Islet precursor cell (in vitro differentiated cells): ENCODE results near the gene TMEM106B.

Experiments used
- DNase-seq: peaks from one replicate; pipeline ENCODE4 v3.0.0-alpha.2; 2018

TMEM106B gene

GRCh38 chr7:12229046-12229445, 18.0 kb downstream of the TMEM106B start:
- no peak for DNase-seq

GRCh38 chr7:12231097-12231496, 20.0 kb downstream of the TMEM106B start:
- DNase-seq = no peak

GRCh38 chr7:12233175-12233574, 22.1 kb downstream of the TMEM106B start:
- no peak for DNase-seq

GRCh38 chr7:12234334-12234865, 23.3 kb downstream of the TMEM106B start:
- no peak for DNase-seq

- DNase-seq = no peak
These were observed 24.9 kb downstream of the TMEM106B start for GRCh38 chr7:12235970-12236369.

GRCh38 chr7:12237007-12237406, 25.9 kb downstream of the TMEM106B start:
- no peak for DNase-seq

GRCh38 chr7:12239806-12240205, 28.7 kb downstream of the TMEM106B start:
- no peak for DNase-seq

- DNase-seq = peak; percentile 74
These were observed 33.0 kb downstream of the TMEM106B start for GRCh38 chr7:12244129-12244528.

- DNase-seq = no peak
These were observed 33.6 kb downstream of the TMEM106B start for GRCh38 chr7:12244694-12245093.

- DNase-seq = no peak
These were observed 38.6 kb downstream of the TMEM106B start for GRCh38 chr7:12249706-12250105.

GRCh38 chr7:12250232-12250631, 39.1 kb downstream of the TMEM106B start:
- no peak for DNase-seq

- DNase-seq = no peak
These were observed 45.0 kb downstream of the TMEM106B start for GRCh38 chr7:12256090-12256489.

GRCh38 chr7:12257582-12257981, 46.5 kb downstream of the TMEM106B start:
- no peak for DNase-seq

GRCh38 chr7:12258074-12258473, 47.0 kb downstream of the TMEM106B start:
- DNase-seq = no peak

- no peak for DNase-seq
These were observed 56.4 kb downstream of the TMEM106B start for GRCh38 chr7:12267542-12267941.

- no peak for DNase-seq
These were observed 58.2 kb downstream of the TMEM106B start for GRCh38 chr7:12269100-12269895.

GRCh38 chr7:12281038-12281437, 69.9 kb downstream of the TMEM106B start:
- no peak for DNase-seq

GRCh38 chr7:12287901-12288300, 76.8 kb downstream of the TMEM106B start:
- no peak for DNase-seq

- no peak for DNase-seq
These were observed 78.9 kb downstream of the TMEM106B start for GRCh38 chr7:12289996-12290395.

GRCh38 chr7:12290761-12291160, 79.7 kb downstream of the TMEM106B start:
- no peak for DNase-seq

- no peak for DNase-seq
These were observed 80.8 kb downstream of the TMEM106B start for GRCh38 chr7:12291870-12292269.
